ENCODE measurements around the gene TTC39B. TPM values are rescaled to one million over a fixed set of nuclear protein-coding genes. Genes with fewer than 3 reads are reported as not detected.

Gene TTC39B
- total RNA-seq, 1 donor from 2014 or later: 4.9 TPM

- DNase-seq (ENCODE audit: low spot score in 2 of 2): no peak
- no peak for FAIRE-seq
Observed at GRCh38 chr9:15189481-15189880, 117.5 kb downstream of the TTC39B start.

GRCh38 chr9:15187589-15187988, 119.4 kb downstream of the TTC39B start:
- DNase-seq (ENCODE audit: low spot score in 2 of 2) (no peak), FAIRE-seq (no peak)

- FAIRE-seq (no peak), DNase-seq (ENCODE audit: low spot score in 2 of 2) (no peak)
Observed at GRCh38 chr9:15182730-15183129, 124.3 kb downstream of the TTC39B start.

- no peak for DNase-seq (ENCODE audit: low spot score in 2 of 2)
- FAIRE-seq: no peak
Observed at GRCh38 chr9:15182101-15182551, 124.9 kb downstream of the TTC39B start.

GRCh38 chr9:15180124-15180523, 126.9 kb downstream of the TTC39B start:
- no peak for DNase-seq (ENCODE audit: low spot score in 2 of 2)
- no peak for FAIRE-seq

- DNase-seq (ENCODE audit: low spot score in 2 of 2) (no peak), FAIRE-seq (no peak)
Observed at GRCh38 chr9:15178631-15179030, 128.4 kb downstream of the TTC39B start.

GRCh38 chr9:15176836-15177235, 130.2 kb downstream of the TTC39B start:
- DNase-seq (ENCODE audit: low spot score in 2 of 2): no peak
- FAIRE-seq: no peak

GRCh38 chr9:15163931-15164330, 143.1 kb downstream of the TTC39B start:
- FAIRE-seq: no peak
- DNase-seq (ENCODE audit: low spot score in 2 of 2): no peak

- DNase-seq (ENCODE audit: low spot score in 2 of 2) (no peak), FAIRE-seq (no peak)
Observed at GRCh38 chr9:15161753-15162152, 145.3 kb downstream of the TTC39B start.

- FAIRE-seq: no peak
Observed at GRCh38 chr9:15160673-15161072, 146.3 kb downstream of the TTC39B start.

GRCh38 chr9:15158064-15158463, 149.0 kb downstream of the TTC39B start:
- DNase-seq (ENCODE audit: low spot score in 2 of 2) (no peak), FAIRE-seq (no peak)

More at GRCh38 chr9:15160673-15161072, 146.3 kb downstream of the TTC39B start:
- DNase-seq (ENCODE audit: low spot score in 2 of 2): no peak

- FAIRE-seq: no peak
- DNase-seq (ENCODE audit: low spot score in 2 of 2): no peak
Observed at GRCh38 chr9:15157381-15157780, 149.6 kb downstream of the TTC39B start.

GRCh38 chr9:15156241-15156640, 150.8 kb downstream of the TTC39B start:
- DNase-seq (ENCODE audit: low spot score in 2 of 2): no peak

GRCh38 chr9:15155826-15156225, 151.2 kb downstream of the TTC39B start:
- FAIRE-seq (no peak), DNase-seq (ENCODE audit: low spot score in 2 of 2) (no peak)

More at GRCh38 chr9:15156241-15156640, 150.8 kb downstream of the TTC39B start:
- no peak for FAIRE-seq

- FAIRE-seq: peak; percentile 52
- DNase-seq (ENCODE audit: low spot score in 2 of 2): no peak
Observed at GRCh38 chr9:15155323-15155722, 151.7 kb downstream of the TTC39B start.

GRCh38 chr9:15154677-15155076, 152.3 kb downstream of the TTC39B start:
- DNase-seq (ENCODE audit: low spot score in 2 of 2): no peak
- no peak for FAIRE-seq

GRCh38 chr9:15153961-15154360, 153.1 kb downstream of the TTC39B start:
- no peak for FAIRE-seq
- no peak for DNase-seq (ENCODE audit: low spot score in 2 of 2)

- no peak for DNase-seq (ENCODE audit: low spot score in 2 of 2)
- FAIRE-seq: no peak
Observed at GRCh38 chr9:15150939-15151338, 156.1 kb downstream of the TTC39B start.

GRCh38 chr9:15149450-15149849, 157.6 kb downstream of the TTC39B start:
- FAIRE-seq (no peak), DNase-seq (ENCODE audit: low spot score in 2 of 2) (no peak)

GRCh38 chr9:15146268-15146700, 160.7 kb downstream of the TTC39B start:
- FAIRE-seq: no peak
- DNase-seq (ENCODE audit: low spot score in 2 of 2): no peak

GRCh38 chr9:15144622-15145061, 162.4 kb downstream of the TTC39B start:
- DNase-seq (ENCODE audit: low spot score in 2 of 2) (no peak), FAIRE-seq (no peak)

- FAIRE-seq (peak; percentile 21), DNase-seq (ENCODE audit: low spot score in 2 of 2) (peak in 1 of 2 donors; percentile 60)
Observed at GRCh38 chr9:15142878-15143534, 164.0 kb downstream of the TTC39B start.

Data from frontal cortex (tissue), 4 donors.